Fibroblast of villous mesenchyme (primary cell): Measurements from ENCODE around the gene ACSL6. TPM values are rescaled to one million over a fixed set of nuclear protein-coding genes. Genes with fewer than 3 reads are reported as not detected.
A peak's percentile ranks its signal among the peaks of the same experiment; 100 is the strongest.

Experiments used
- DNase-seq: peaks from one replicate; pipeline ENCODE4 v3.0.0-alpha.2; 2010; ENCODE audit warnings: low read depth
- H3K4me3 ChIP-seq: 2 replicates; pipeline ENCODE4 v1.5.1; 2011; ENCODE audit warnings: low read depth, mild to moderate bottlenecking, low read length
- total RNA-seq: library from RNA; depleted of rRNA; stranded (reverse); fragments of >200 nt; gene quantifications from 2 replicates; pipeline ENCODE4 v1.2.3, GENCODE V29; 2012
- TF ChIP-seq, protein P1 (sequence below): IDR thresholded peaks from 2 replicates; pipeline ENCODE4 v1.5.1; 2012; ENCODE audit warnings: low read depth, mild to moderate bottlenecking, low read length; ENCODE audit not compliant: insufficient read depth

The ACSL6 gene, protein sequence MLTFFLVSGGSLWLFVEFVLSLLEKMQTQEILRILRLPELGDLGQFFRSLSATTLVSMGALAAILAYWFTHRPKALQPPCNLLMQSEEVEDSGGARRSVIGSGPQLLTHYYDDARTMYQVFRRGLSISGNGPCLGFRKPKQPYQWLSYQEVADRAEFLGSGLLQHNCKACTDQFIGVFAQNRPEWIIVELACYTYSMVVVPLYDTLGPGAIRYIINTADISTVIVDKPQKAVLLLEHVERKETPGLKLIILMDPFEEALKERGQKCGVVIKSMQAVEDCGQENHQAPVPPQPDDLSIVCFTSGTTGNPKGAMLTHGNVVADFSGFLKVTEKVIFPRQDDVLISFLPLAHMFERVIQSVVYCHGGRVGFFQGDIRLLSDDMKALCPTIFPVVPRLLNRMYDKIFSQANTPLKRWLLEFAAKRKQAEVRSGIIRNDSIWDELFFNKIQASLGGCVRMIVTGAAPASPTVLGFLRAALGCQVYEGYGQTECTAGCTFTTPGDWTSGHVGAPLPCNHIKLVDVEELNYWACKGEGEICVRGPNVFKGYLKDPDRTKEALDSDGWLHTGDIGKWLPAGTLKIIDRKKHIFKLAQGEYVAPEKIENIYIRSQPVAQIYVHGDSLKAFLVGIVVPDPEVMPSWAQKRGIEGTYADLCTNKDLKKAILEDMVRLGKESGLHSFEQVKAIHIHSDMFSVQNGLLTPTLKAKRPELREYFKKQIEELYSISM
- total RNA-seq, result 0.43 TPM in 1 of 2 replicates, not detected in the other

DNA sequence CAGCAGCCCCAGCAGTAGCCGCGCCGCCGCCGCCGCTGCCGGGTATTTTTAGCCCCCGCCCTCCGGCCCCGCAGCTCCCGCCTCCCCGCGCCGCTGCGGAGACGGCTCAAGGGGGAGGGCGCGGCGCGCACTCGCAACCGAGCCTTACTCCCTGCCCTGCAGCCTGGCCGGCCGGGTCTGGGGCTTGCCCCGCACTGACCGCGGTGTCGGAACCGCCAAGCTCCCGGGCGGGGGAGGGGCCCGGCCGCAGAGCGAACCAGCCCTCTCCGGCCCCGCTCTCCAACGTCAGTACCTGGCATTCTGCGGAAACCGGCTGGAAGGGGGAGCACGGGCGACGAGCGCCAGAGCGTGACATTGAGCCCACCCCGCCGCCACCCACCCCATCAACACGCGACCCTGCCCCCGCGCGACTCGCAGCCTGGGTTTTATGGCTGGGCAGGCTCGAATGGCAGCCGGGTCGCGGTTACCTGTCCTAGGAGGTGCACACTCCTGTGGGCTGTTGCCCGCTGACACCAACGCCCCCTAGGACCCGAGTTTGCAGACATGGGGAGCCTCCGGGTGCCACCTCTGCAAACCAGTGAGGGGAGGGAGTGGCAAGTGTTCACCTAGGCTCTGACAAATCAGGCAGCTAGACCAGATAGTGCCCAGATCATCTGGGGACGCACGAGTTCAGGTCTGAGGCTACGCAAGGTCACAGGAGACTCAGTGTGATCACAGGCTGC is at the start of gene ACSL6:
Gene ACSL6, minus strand, starts transcription at position 37 of the 722 bp plus-strand sequence. CDS start 105 bp downstream, outside the sequence.
- H3K4me3 ChIP-seq, result peak within 1 kb of the TSS; percentile 39
- no peak for DNase-seq
- TF ChIP-seq, protein P1, sequence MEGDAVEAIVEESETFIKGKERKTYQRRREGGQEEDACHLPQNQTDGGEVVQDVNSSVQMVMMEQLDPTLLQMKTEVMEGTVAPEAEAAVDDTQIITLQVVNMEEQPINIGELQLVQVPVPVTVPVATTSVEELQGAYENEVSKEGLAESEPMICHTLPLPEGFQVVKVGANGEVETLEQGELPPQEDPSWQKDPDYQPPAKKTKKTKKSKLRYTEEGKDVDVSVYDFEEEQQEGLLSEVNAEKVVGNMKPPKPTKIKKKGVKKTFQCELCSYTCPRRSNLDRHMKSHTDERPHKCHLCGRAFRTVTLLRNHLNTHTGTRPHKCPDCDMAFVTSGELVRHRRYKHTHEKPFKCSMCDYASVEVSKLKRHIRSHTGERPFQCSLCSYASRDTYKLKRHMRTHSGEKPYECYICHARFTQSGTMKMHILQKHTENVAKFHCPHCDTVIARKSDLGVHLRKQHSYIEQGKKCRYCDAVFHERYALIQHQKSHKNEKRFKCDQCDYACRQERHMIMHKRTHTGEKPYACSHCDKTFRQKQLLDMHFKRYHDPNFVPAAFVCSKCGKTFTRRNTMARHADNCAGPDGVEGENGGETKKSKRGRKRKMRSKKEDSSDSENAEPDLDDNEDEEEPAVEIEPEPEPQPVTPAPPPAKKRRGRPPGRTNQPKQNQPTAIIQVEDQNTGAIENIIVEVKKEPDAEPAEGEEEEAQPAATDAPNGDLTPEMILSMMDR, result no peak

DNA sequence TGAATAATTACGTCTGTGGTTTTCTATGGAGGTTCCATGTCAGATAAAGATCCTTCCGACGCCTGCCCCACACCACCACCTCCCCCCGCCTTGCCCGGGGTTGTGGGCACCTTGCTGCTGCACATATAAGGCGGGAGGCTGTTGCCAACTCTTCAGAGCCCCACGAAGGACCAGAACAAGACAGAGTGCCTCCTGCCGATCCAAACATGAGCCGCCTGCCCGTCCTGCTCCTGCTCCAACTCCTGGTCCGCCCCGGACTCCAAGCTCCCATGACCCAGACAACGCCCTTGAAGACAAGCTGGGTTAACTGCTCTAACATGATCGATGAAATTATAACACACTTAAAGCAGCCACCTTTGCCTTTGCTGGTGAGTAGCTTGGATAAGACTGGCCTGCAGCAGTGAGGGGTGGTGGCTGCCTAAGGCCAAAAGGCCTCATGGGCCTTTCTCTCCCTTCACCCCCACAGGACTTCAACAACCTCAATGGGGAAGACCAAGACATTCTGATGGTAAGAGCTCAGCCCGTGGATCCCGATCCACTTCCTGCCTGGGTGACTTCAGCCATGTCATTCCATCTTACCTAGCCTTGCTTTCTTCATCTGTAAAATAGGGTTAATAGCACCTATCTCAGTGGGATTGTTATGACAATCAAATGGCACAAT is 49.2 kb upstream of the ACSL6 start, which contains the start of gene IL3:
Gene IL3, plus strand, starts transcription at position 155 of the 661 bp plus-strand sequence. Its CDS starts 52 bp downstream, at position 207.
- TF ChIP-seq, protein P1, result no peak
- no peak for DNase-seq

DNA sequence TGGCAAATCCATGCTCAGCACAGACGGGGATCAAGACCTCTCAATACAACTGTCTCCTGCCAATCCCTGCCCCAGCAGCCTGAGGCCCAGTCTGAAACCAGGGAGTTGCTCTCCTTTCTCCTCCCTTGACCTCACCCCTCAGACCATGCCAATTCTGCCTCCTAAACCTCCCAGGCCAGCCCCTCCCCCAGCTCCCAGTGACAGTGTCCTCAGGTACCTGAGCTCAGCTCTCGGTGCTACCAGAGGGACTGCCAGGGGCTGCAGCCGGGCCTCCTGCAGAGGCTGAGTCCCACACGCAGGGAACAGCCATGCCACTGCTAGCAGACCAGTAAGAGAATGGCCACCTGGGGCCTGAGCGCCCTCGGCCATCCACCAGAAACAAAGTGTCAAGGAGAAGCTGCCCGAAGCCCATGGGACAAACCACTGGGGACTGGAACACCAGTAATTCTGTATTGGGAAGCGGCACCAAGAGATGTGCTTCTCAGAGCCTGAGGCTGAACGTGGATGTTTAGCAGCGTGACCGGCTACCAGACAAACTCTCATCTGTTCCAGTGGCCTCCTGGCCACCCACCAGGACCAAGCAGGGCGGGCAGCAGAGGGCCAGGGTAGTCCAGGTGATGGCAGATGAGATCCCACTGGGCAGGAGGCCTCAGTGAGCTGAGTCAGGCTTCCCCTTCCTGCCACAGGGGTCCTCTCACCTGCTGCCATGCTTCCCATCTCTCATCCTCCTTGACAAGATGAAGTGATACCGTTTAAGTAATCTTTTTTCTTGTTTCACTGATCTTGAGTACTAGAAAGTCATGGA is 48.4 kb upstream of the ACSL6 start:
- no peak overlapping the region for H3K4me3 ChIP-seq
- TF ChIP-seq, protein P1, result no peak
- no peak for DNase-seq

More for the DNA sequence above, 49.2 kb upstream of the ACSL6 start, which contains the start of gene IL3:
- no peak within 1 kb of the TSS for H3K4me3 ChIP-seq

DNA sequence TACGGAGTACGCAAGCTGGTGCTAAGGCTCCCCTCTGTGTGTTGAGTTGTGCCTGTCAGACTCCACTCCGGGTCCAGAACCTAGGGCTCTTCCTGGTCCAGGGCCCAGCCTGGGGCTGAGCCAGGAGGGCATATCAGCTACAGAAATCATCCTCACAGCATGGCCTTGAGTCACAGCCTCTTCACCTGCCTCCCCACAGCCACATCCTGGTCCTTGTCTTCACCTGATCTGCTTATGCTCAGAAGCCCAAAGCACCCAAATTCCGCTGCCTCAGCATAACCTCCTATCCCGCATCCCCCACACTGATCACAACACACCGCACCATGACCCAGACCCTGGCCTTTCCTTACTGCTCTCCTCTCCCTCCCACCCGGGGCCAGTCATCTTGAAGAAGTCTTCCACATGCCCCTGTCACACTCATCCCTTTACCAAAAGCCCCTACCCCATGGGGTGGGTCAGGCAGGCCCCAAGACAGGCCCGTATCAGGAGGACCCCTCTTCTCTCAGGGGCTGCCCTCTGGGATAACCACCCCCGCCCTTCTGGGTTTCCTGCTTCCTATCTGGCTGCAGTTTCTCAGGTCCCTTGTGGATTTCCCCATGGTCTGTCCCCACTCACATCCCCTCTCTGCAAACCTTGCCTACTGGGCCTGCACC is 47.7 kb upstream of the ACSL6 start:
- DNase-seq, result no peak
- TF ChIP-seq, protein P1, result no peak
- no peak overlapping the region for H3K4me3 ChIP-seq

DNA sequence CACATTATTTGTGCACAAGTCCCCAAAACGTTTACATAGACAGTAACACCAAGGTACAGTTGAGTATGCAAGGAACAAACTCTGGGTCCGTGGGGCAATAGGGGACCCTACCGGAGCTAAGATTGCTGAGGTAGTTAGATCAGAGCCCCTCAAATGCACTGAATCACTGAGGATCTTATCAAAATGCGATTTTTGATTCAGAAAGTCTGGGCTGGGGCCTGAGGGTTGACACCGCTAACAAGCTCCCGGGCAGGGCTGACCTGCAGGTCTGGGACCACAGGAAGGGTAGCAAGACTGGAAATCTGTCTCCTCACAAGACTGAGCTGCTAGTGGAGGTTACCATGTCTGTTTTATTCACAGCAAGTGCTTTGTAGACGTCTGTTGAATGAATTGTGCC is 47.2 kb upstream of the ACSL6 start:
- no peak for DNase-seq
- H3K4me3 ChIP-seq, result no peak overlapping the region
- TF ChIP-seq, protein P1, result no peak
